ENCODE results near the gene RFX1. TPM values are rescaled to one million over a fixed set of nuclear protein-coding genes. Genes with fewer than 3 reads are reported as not detected.
A peak's percentile ranks its signal among the peaks of the same experiment; 100 is the strongest.
"Not testable (repeated sequence)": the region's sequence is repeated elsewhere in the genome, so short reads cannot be mapped to it uniquely, and the experiment has no call there.

Gene RFX1
- total and polyA plus RNA-seq, 9 of the 15 experiments (the other 6 are each of a cell fraction or from before 2014, with no cell fraction given) = 0.14 to 19.3 (median 1.2) TPM

GRCh38 chr19:13972368-13973155, 33.6 kb downstream of the RFX1 start (continued):
- no peak for TF ChIP-seq USF2 (CRISPR knock-in tag; IDR thresholded peaks at IDR 0.05)
- no peak for TF ChIP-seq CBFA2T2 (conservative IDR thresholded peaks at IDR 0.05)
- no peak for TF ChIP-seq MAFG (tag; conservative IDR thresholded peaks at IDR 0.05)
- TF ChIP-seq HDAC2 (IDR thresholded peaks at IDR 0.05) = peak; percentile 68
- no peak for TF ChIP-seq ETV1 (tag; conservative IDR thresholded peaks at IDR 0.05; ENCODE audit: low read depth)
- TF ChIP-seq CHD4 (IDR thresholded peaks at IDR 0.05; ENCODE audit: insufficient read depth, insufficient replicate concordance, low read depth, low read length, poor library complexity, severe bottlenecking) = peak; percentile 53
- no peak for TF ChIP-seq L3MBTL2 (IDR thresholded peaks at IDR 0.05)
- TF ChIP-seq ZNF143 (CRISPR knock-in tag; IDR thresholded peaks at IDR 0.05) = no peak
- TF ChIP-seq DEAF1 (CRISPR knock-in tag; IDR thresholded peaks at IDR 0.05) = no peak
- TF ChIP-seq POLR2AphosphoS5 (IDR thresholded peaks at IDR 0.05; ENCODE audit: control insufficient read depth, insufficient read depth, low read depth, low read length) = no peak
- TF ChIP-seq ELF4 (CRISPR knock-in tag; IDR thresholded peaks at IDR 0.05) = no peak
- TF ChIP-seq CHD2 (IDR thresholded peaks at IDR 0.05; ENCODE audit: low read depth, low read length) = no peak
- TF ChIP-seq ZNF324 (CRISPR knock-in tag; IDR thresholded peaks at IDR 0.05) = no peak
- 0 out of 2 replicates have a peak, but pooled peaks have one; percentile 24 for TF ChIP-seq CBX1 (IDR thresholded peaks at IDR 0.05; ENCODE audit: low read depth)
- no peak for TF ChIP-seq GTF2A2 (tag; IDR thresholded peaks at IDR 0.05)
- TF ChIP-seq RBM25 (IDR thresholded peaks at IDR 0.05; ENCODE audit: low read depth, low read length, severe bottlenecking) = peak; percentile 65

GRCh38 chr19:13971868-13972267, 34.3 kb downstream of the RFX1 start:
- H3K9ac ChIP-seq (ENCODE audit: insufficient read depth in 1 of 2, low read depth in 2 of 2, low read length in 2 of 2); FAIRE-seq; H3K79me2 ChIP-seq (ENCODE audit: control insufficient read depth, insufficient read depth, low read length); H4K20me1 ChIP-seq (replicated peaks; ENCODE audit: control insufficient read depth, insufficient read depth, low read length); in situ Hi-C loops (cut with MboI); H3K27me3 ChIP-seq (ENCODE audit: control insufficient read depth in 2 of 2, insufficient read depth in 2 of 2, low read length in 2 of 2); POLR2A ChIA-PET; H3K4me1 ChIP-seq (replicated peaks in 1 of 2; ENCODE audit: control insufficient read depth in 2 of 2, insufficient read depth in 2 of 2, low read length in 2 of 2); H3K4me2 ChIP-seq (ENCODE audit: insufficient read depth, low read length); intact Hi-C loops (cut with micrococcal nuclease); H3K4me3 ChIP-seq; H2AFZ ChIP-seq (ENCODE audit: low read depth, low read length); H3K9me3 ChIP-seq (replicated peaks; ENCODE audit: control insufficient read depth, insufficient read depth, low read depth, low read length); DNase-seq (ENCODE audit: extremely low read depth in 1 of 4, low spot score in 3 of 4); H3K27ac ChIP-seq (ENCODE audit: extremely low read depth, low read depth, low read length); CTCF ChIA-PET (ENCODE audit: low intra/inter-chr PET ratio); H3K9me1 ChIP-seq (ENCODE audit: control insufficient read depth, insufficient read depth, low read length); BruUV-seq (replicated peaks); ATAC-seq: not testable (repeated sequence)
- peaks cover 66% of the 10 kb centered on the region for H3K36me3 ChIP-seq (ENCODE audit: control insufficient read depth, insufficient read depth, low read length)
- WGBS (ENCODE audit: insufficient coverage, low coverage, missing lambda C conversion rate) = 88% methylated on average over 12 of the region's 15 CpGs
